Raji (cell line): Measurements from ENCODE around the gene PSEN2.

ENCODE experiments used
- POLR2A ChIP-seq: IDR thresholded peaks from 2 replicates; pipeline ENCODE4 v1.6.1; 2011; ENCODE audit warnings: low read depth, low read length, control low read depth; ENCODE audit not compliant: insufficient read depth

The PSEN2 gene

GRCh38 chr1:226945106-226945857 is 74.9 kb downstream of the PSEN2 start:
- no peak for TF ChIP-seq POLR2A
